Ectodermal cell (in vitro differentiated cells): ENCODE measurements around the gene MTMR2.

ENCODE experiments used
- H3K27ac ChIP-seq: 2 replicates; pipeline ENCODE4 v1.7.0; 2013; ENCODE audit warnings: mild to moderate bottlenecking, low read depth, low read length; ENCODE audit not compliant: insufficient read depth, poor library complexity, severe bottlenecking
- H3K27me3 ChIP-seq: 2 replicates; pipeline ENCODE4 v1.7.0; 2013; ENCODE audit warnings: mild to moderate bottlenecking, low read length; ENCODE audit not compliant: insufficient read depth, control insufficient read depth, poor library complexity, severe bottlenecking
- H3K36me3 ChIP-seq: one replicate; pipeline ENCODE4 v1.7.0; 2013; ENCODE audit warnings: low read length; ENCODE audit not compliant: control insufficient read depth, insufficient read depth
- H3K4me1 ChIP-seq: one replicate; pipeline ENCODE4 v1.7.0; 2013; ENCODE audit warnings: low read length; ENCODE audit not compliant: control insufficient read depth, insufficient read depth
- H3K4me3 ChIP-seq: 2 replicates; pipeline ENCODE4 v1.7.0; 2013; ENCODE audit warnings: low read depth, low read length, control low read depth; ENCODE audit not compliant: insufficient read depth
- H3K9me3 ChIP-seq: 2 replicates; pipeline ENCODE4 v1.7.0; 2013; ENCODE audit warnings: mild to moderate bottlenecking, low read length, moderate library complexity; ENCODE audit not compliant: control insufficient read depth
- WGBS, 2 experiments: methylation state at CpG; one replicate each; pipeline ENCODE4 v1.1.7; 2013; ENCODE audit warnings: missing lambda C conversion rate in 2 of 2; 5-methylcytosine and 5-hydroxymethylcytosine counted together

Gene MTMR2

GRCh38 chr11:95911369-95911759, 12.5 kb downstream of the MTMR2 start:
- H3K4me1 ChIP-seq = no peaks in the 10 kb centered on the region
- H3K27ac ChIP-seq = no peak overlapping the region
- no peaks in the 10 kb centered on the region for H3K36me3 ChIP-seq
- WGBS, 2 experiments = 86 to 87% methylated on average over 2 to 3 of the region's 3 CpGs
- H3K27me3 ChIP-seq = no peaks in the 10 kb centered on the region
- no peak overlapping the region for H3K4me3 ChIP-seq
- H3K9me3 ChIP-seq = no peaks in the 10 kb centered on the region

- Histone ChIP-seq H3K27me3 (no peaks in the 10 kb centered on the region), H3K4me3 (no peak overlapping the region), H3K4me1 (no peaks in the 10 kb centered on the region), H3K27ac (no peak overlapping the region), H3K9me3 (no peaks in the 10 kb centered on the region), H3K36me3 (no peaks in the 10 kb centered on the region)
- 93 to 96% methylated on average over 3 to 4 of the region's 4 CpGs for WGBS, 2 experiments
These were observed 13.1 kb downstream of the MTMR2 start for GRCh38 chr11:95910638-95911368.

GRCh38 chr11:95908826-95909225, 15.1 kb downstream of the MTMR2 start:
- Histone ChIP-seq H3K27me3 (no peaks in the 10 kb centered on the region), H3K9me3 (no peaks in the 10 kb centered on the region), H3K36me3 (no peaks in the 10 kb centered on the region), H3K4me1 (peaks cover 4% of the 10 kb centered on the region), H3K27ac (no peak overlapping the region), H3K4me3 (no peak overlapping the region)

- H3K27me3 ChIP-seq = no peaks in the 10 kb centered on the region
- no peaks in the 10 kb centered on the region for H3K9me3 ChIP-seq
- 92% methylated on average over 5 of the region's 5 CpGs for WGBS, 2 experiments
- peaks cover 7% of the 10 kb centered on the region for H3K4me1 ChIP-seq
- no peak overlapping the region for H3K27ac ChIP-seq
- H3K4me3 ChIP-seq = no peak overlapping the region
- no peaks in the 10 kb centered on the region for H3K36me3 ChIP-seq
These were observed 16.4 kb downstream of the MTMR2 start for GRCh38 chr11:95907476-95907875.

- H3K4me1 ChIP-seq = peaks cover 9% of the 10 kb centered on the region
- H3K9me3 ChIP-seq = no peaks in the 10 kb centered on the region
- no peaks in the 10 kb centered on the region for H3K36me3 ChIP-seq
- H3K4me3 ChIP-seq = no peak overlapping the region
- no peak overlapping the region for H3K27ac ChIP-seq
- no peaks in the 10 kb centered on the region for H3K27me3 ChIP-seq
- WGBS, 2 experiments = 63 to 73% methylated on average over 5 of the region's 5 CpGs
These were observed 19.8 kb downstream of the MTMR2 start for GRCh38 chr11:95904009-95904650.

- Histone ChIP-seq H3K9me3 (no peaks in the 10 kb centered on the region), H3K36me3 (no peaks in the 10 kb centered on the region), H3K27ac (no peak overlapping the region), H3K4me3 (no peak overlapping the region), H3K27me3 (no peaks in the 10 kb centered on the region), H3K4me1 (peaks cover 9% of the 10 kb centered on the region)
- 95 to 96% methylated on average over 2 of the region's 2 CpGs for WGBS, 2 experiments
These were observed 25.1 kb downstream of the MTMR2 start for GRCh38 chr11:95898782-95899181.

- no peaks in the 10 kb centered on the region for H3K36me3 ChIP-seq
- no peaks in the 10 kb centered on the region for H3K9me3 ChIP-seq
- H3K27me3 ChIP-seq = no peaks in the 10 kb centered on the region
- peaks cover 14% of the 10 kb centered on the region for H3K4me1 ChIP-seq
- no peak overlapping the region for H3K27ac ChIP-seq
- 94 to 97% methylated on average over 7 of the region's 7 CpGs for WGBS, 2 experiments
- no peak overlapping the region for H3K4me3 ChIP-seq
These were observed 26.2 kb downstream of the MTMR2 start for GRCh38 chr11:95897731-95898130.

GRCh38 chr11:95895815-95896214, 28.1 kb downstream of the MTMR2 start:
- Histone ChIP-seq H3K27me3 (no peaks in the 10 kb centered on the region), H3K27ac (no peak overlapping the region), H3K4me1 (peaks cover 20% of the 10 kb centered on the region), H3K4me3 (no peak overlapping the region), H3K36me3 (no peaks in the 10 kb centered on the region), H3K9me3 (no peaks in the 10 kb centered on the region)

- WGBS, 2 experiments = 90 to 91% methylated on average over 4 of the region's 4 CpGs
- peaks cover 20% of the 10 kb centered on the region for H3K4me1 ChIP-seq
- H3K36me3 ChIP-seq = no peaks in the 10 kb centered on the region
- no peak overlapping the region for H3K27ac ChIP-seq
- no peaks in the 10 kb centered on the region for H3K27me3 ChIP-seq
- no peak overlapping the region for H3K4me3 ChIP-seq
- no peaks in the 10 kb centered on the region for H3K9me3 ChIP-seq
These were observed 30.9 kb downstream of the MTMR2 start for GRCh38 chr11:95892892-95893570.

- 89 to 90% methylated on average over 2 of the region's 2 CpGs for WGBS, 2 experiments
These were observed 31.4 kb downstream of the MTMR2 start for GRCh38 chr11:95892492-95892891.

More at GRCh38 chr11:95892492-95892891, 31.4 kb downstream of the MTMR2 start:
- Histone ChIP-seq H3K27ac (no peak overlapping the region), H3K27me3 (no peaks in the 10 kb centered on the region), H3K4me3 (no peak overlapping the region), H3K36me3 (no peaks in the 10 kb centered on the region), H3K4me1 (peaks cover 20% of the 10 kb centered on the region), H3K9me3 (no peaks in the 10 kb centered on the region)
